Muscle of leg (tissue), 16 donors: Measurements from ENCODE around the gene RAB9A. TPM values are rescaled to one million over a fixed set of nuclear protein-coding genes. Genes with fewer than 3 reads are reported as not detected.
"Not testable (repeated sequence)": the region's sequence is repeated elsewhere in the genome, so short reads cannot be mapped to it uniquely, and the experiment has no call there.

Experiments used
- DNase-seq: peaks from one replicate; pipeline ENCODE4 v3.0.0; 2013
- H3K27ac ChIP-seq: one replicate; pipeline ENCODE4 v1.5.1; 2013; ENCODE audit warnings: mild to moderate bottlenecking, low read length, control low read depth
- H3K27me3 ChIP-seq: one replicate; pipeline ENCODE4 v1.6.1; 2013; ENCODE audit warnings: low read length; ENCODE audit not compliant: control insufficient read depth, insufficient read depth
- H3K36me3 ChIP-seq: one replicate; pipeline ENCODE4 v1.6.1; 2013; ENCODE audit warnings: low read length; ENCODE audit not compliant: control insufficient read depth, insufficient read depth
- H3K4me1 ChIP-seq: one replicate; pipeline ENCODE4 v1.6.1; 2013; ENCODE audit warnings: low read length; ENCODE audit not compliant: control insufficient read depth, insufficient read depth
- H3K4me3 ChIP-seq: one replicate; pipeline ENCODE4 v1.5.1; 2013; ENCODE audit warnings: low read length, control low read depth
- H3K9me3 ChIP-seq: replicated peaks from 2 replicates; pipeline ENCODE4 v1.6.1; 2013; ENCODE audit warnings: low read depth, low read length; ENCODE audit not compliant: control insufficient read depth
- WGBS: methylation state at CpG from one replicate; pipeline ENCODE4 v1.1.5; 2013; ENCODE audit warnings: missing lambda C conversion rate; ENCODE audit not compliant: insufficient coverage; 5-methylcytosine and 5-hydroxymethylcytosine counted together
- long read RNA-seq, 11 donors: transcript quantifications; one replicate each; lab custom pipeline, GENCODE V29; 2026
- polyA plus RNA-seq, 8 donors: library from polyadenylated mRNA; unstranded; fragments of 120-200 nt; gene quantifications; one replicate each; pipeline versions ENCODE4 v1.2.1 to v1.2.3, GENCODE V29; 2013; ENCODE audit warnings: inconsistent platforms in 1 of 8, low replicate concordance in 1 of 8; ENCODE audit not compliant: insufficient read length in 8 of 8, insufficient read depth in 1 of 8
- total RNA-seq: library from RNA; stranded (reverse); fragments of 120-200 nt; gene quantifications from one replicate; pipeline ENCODE4 v1.2.4, GENCODE V29; 2013

RAB9A gene
- total RNA-seq: 21.5 TPM
- polyA plus RNA-seq: 10 to 100 TPM; 14.0 to 24.2 (median 19.2) TPM
- long read RNA-seq, donor 1, transcript RAB9A-202 (3 exons, 2,039 nt): major isoform, 5 of 5 reads
- long read RNA-seq, donor 1, partial matches to known transcripts: 0 of 5 reads
- long read RNA-seq, donor 1, other reads (novel, unspliced or antisense): 0 of 5 reads
- long read RNA-seq, donor 2, partial matches to known transcripts: 0 of 2 reads
- long read RNA-seq, donor 2, other reads (novel, unspliced or antisense): 0 of 2 reads
- long read RNA-seq, donor 3, transcript RAB9A-202 (3 exons, 2,039 nt): major isoform, 9 of 13 reads
- long read RNA-seq, donor 3, partial matches to known transcripts: 0 of 13 reads
- long read RNA-seq, donor 3, other reads (novel, unspliced or antisense): 0 of 13 reads
- long read RNA-seq, donor 4, partial matches to known transcripts: 0 of 4 reads
- long read RNA-seq, donor 4, other reads (novel, unspliced or antisense): 0 of 4 reads
- long read RNA-seq, donor 5, transcript RAB9A-202 (3 exons, 2,039 nt): major isoform, 15 of 26 reads
- long read RNA-seq, donor 5, transcript RAB9A-203 (2 exons, 737 nt): minor isoform, 11 of 26 reads
- long read RNA-seq, donor 5, partial matches to known transcripts: 0 of 26 reads
- long read RNA-seq, donor 5, other reads (novel, unspliced or antisense): 0 of 26 reads
- long read RNA-seq, donor 6, transcript RAB9A-203 (2 exons, 737 nt): minor isoform, 5 of 25 reads
- long read RNA-seq, donor 6, transcript RAB9A-202 (3 exons, 2,039 nt): major isoform, 20 of 25 reads
- long read RNA-seq, donor 6, partial matches to known transcripts: 0 of 25 reads
- long read RNA-seq, donor 6, other reads (novel, unspliced or antisense): 0 of 25 reads
- long read RNA-seq, donor 7, transcript RAB9A-202 (3 exons, 2,039 nt): major isoform, 9 of 10 reads
- long read RNA-seq, donor 7, partial matches to known transcripts: 0 of 10 reads
- long read RNA-seq, donor 7, other reads (novel, unspliced or antisense): 0 of 10 reads
- long read RNA-seq, donor 8, transcript RAB9A-202 (3 exons, 2,039 nt): major isoform, 6 of 11 reads
- long read RNA-seq, donor 8, transcript RAB9A-203 (2 exons, 737 nt): minor isoform, 5 of 11 reads
- long read RNA-seq, donor 8, partial matches to known transcripts: 0 of 11 reads
- long read RNA-seq, donor 8, other reads (novel, unspliced or antisense): 0 of 11 reads
- long read RNA-seq, donor 9, transcript RAB9A-202 (3 exons, 2,039 nt): major isoform, 9 of 11 reads
- long read RNA-seq, donor 9, partial matches to known transcripts: 0 of 11 reads
- long read RNA-seq, donor 9, other reads (novel, unspliced or antisense): 0 of 11 reads
- long read RNA-seq, donor 10, transcript RAB9A-202 (3 exons, 2,039 nt): major isoform, 14 of 18 reads
- long read RNA-seq, donor 10, partial matches to known transcripts: 0 of 18 reads
- long read RNA-seq, donor 10, other reads (novel, unspliced or antisense): 0 of 18 reads
- long read RNA-seq, donor 11, transcript RAB9A-202 (3 exons, 2,039 nt): major isoform, 10 of 13 reads
- long read RNA-seq, donor 11, partial matches to known transcripts: 0 of 13 reads
- long read RNA-seq, donor 11, other reads (novel, unspliced or antisense): 0 of 13 reads

DNA sequence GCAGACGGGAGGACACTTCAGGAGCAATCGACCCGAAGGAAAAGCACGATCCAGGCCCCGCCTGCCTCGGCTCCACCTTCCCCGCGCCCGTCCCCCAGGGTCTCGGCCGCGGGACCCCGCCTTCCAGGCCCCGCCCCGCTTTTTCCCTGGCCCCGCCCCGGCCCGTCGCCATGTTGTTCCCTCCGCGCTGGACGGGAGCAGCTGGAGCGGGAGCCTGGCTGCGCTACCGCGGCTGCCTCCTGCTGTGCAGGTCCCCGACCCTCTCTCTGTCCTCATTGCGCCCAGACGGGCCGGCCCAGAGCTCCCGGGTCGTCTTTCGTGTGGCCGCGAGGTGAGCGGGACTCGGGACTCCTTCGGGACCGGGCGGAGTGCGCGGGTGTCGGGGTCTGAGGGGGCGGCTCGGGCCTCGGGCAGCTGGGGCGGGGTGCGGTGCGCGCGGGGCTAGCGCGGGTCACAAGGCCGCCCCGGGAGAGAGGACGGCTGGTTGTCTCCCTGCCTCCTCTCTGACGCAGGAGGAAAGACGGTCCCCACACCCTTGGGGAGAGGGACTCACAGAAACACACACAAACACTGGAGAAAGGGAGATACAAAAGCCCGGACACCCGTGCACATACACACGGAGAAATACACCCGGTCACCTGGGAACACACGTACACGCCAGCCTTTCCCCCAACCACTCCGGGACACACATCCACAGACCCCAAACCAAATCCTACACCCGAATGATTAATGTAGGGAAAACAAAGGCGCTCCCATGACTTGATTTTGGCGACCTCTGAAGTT is at the start of gene RAB9A:
TSS of gene RAB9A (plus strand) at position 171 of the 783 bp plus-strand sequence. CDS start 19,619 bp downstream, outside the sequence.
- H3K36me3 ChIP-seq: no peaks in the 10 kb centered on the region
- peak within 1 kb of the TSS; percentile 93 for H3K27ac ChIP-seq
- under 1% methylated on average over 61 of the region's 68 CpGs for WGBS
- no peaks in the 10 kb centered on the region for H3K9me3 ChIP-seq
- H3K4me3 ChIP-seq: peak within 1 kb of the TSS; percentile 75
- peaks cover 4% of the 10 kb centered on the region for H3K4me1 ChIP-seq
- peaks cover 38% of the 10 kb centered on the region for H3K27me3 ChIP-seq
- peak; percentile 92 for DNase-seq

DNA sequence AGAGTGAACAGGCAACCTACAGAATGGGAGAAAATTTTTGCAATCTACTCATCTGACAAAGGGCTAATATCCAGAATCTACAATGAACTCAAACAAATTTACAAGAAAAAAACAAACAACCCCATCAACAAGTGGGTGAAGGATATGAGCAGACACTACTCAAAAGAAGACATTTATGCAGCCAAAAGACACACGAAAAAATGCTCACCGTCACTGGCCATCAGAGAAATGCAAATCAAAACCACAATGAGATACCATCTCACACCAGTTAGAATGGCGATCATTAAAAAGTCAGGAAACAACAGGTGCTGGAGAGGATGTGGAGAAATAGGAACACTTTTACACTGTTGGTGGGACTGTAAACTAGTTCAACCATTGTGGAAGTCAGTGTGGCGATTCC is 47.2 kb upstream of the RAB9A start:
- DNase-seq, H3K9me3 ChIP-seq, H3K4me3 ChIP-seq, H3K36me3 ChIP-seq, H3K4me1 ChIP-seq, H3K27ac ChIP-seq: not testable (repeated sequence)
- no CpG with 5 or more reads among the region's 4 CpGs for WGBS
- H3K27me3 ChIP-seq: peaks cover 35% of the 10 kb centered on the region

DNA sequence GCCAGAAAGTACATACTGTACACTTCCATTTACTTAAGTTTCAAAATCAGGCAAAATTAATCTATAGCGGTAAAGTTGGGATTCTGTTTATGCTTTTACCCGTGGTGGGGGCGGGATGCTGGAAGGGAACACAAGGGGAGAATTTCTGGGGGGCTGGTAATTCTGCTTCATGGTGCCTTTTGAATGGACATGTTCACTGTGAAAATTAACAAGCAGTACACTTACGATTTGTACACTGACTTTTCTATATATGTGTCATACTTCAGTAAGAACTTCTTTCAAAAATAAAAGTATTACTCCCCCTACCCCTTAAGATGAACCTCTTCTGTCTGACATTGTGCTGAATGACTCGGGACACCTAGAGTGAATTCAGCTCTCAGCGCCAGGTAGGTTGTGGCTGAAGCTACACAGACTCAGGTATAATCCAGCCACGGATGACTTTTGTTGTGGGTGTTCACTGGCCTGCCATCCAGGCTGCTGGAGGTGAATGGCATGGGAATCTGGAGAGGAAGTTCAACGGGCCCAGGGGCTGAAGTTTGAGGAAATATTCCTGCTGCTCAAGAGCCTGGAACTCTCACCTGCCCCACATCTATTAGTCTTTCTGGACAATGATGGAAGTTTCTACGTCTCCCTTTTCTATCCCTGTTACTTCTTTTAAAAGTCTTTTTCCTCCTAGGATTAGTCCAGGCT is 43.3 kb upstream of the RAB9A start:
- no peak overlapping the region for H3K27ac ChIP-seq
- no peaks in the 10 kb centered on the region for H3K9me3 ChIP-seq
- DNase-seq: no peak
- H3K27me3 ChIP-seq: peaks cover 33% of the 10 kb centered on the region
- H3K36me3 ChIP-seq: no peaks in the 10 kb centered on the region
- H3K4me1 ChIP-seq: peaks cover 13% of the 10 kb centered on the region
- 49% methylated on average over 4 of the region's 9 CpGs for WGBS
- H3K4me3 ChIP-seq: no peak overlapping the region

GRCh38 chrX:13646154-13646549 is 42.8 kb upstream of the RAB9A start:
- Histone ChIP-seq H3K27ac (no peak overlapping the region), H3K4me1 (peaks cover 13% of the 10 kb centered on the region), H3K36me3 (no peaks in the 10 kb centered on the region), H3K9me3 (no peaks in the 10 kb centered on the region), H3K4me3 (no peak overlapping the region), H3K27me3 (peaks cover 30% of the 10 kb centered on the region)
- 6% methylated on average over 2 of the region's 3 CpGs for WGBS
- DNase-seq: peak; percentile 86

DNA sequence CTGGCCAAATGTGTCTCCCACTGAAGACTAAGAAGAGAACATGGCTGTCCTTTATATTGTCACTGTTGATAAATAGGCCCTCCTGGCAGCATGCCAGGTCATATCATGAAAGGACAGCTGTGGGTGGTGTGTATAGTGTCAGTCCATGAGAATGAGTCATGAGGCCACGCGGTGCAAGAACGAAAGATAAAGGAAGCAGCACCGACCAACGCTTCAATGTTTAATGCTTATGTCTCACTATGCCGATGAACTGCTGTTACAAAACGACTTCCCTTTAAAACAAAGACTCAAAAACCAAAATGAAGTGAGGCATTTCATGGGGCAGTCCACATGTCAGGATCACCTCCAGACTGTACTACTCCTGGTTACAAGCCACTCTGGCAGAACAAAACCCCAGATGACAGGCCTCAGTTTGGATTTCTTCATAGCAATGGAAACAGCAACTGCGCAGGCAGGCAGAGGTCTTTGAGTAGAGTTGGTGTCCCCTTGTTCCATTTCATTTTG is 41.2 kb upstream of the RAB9A start:
- H3K4me1 ChIP-seq: peaks cover 19% of the 10 kb centered on the region
- H3K27ac ChIP-seq: peak overlapping the region; percentile 22
- peak; percentile 74 for DNase-seq
- WGBS: 64% methylated on average over 7 of the region's 8 CpGs
- no peak overlapping the region for H3K4me3 ChIP-seq
- H3K36me3 ChIP-seq: no peaks in the 10 kb centered on the region
- peaks cover 31% of the 10 kb centered on the region for H3K27me3 ChIP-seq
- H3K9me3 ChIP-seq: no peaks in the 10 kb centered on the region

GRCh38 chrX:13648336-13648735 is 40.6 kb upstream of the RAB9A start:
- DNase-seq, H3K9me3 ChIP-seq, H3K4me3 ChIP-seq, H3K36me3 ChIP-seq: not testable (repeated sequence)
- Histone ChIP-seq H3K4me1 (peaks cover 19% of the 10 kb centered on the region), H3K27me3 (peaks cover 33% of the 10 kb centered on the region), H3K27ac (peak overlapping the region; percentile 38)
- WGBS: no CpG with 5 or more reads among the region's 2 CpGs

GRCh38 chrX:13649838-13650237 is 39.1 kb upstream of the RAB9A start:
- DNase-seq: peak; percentile 89

GRCh38 chrX:13650318-13650717 is 38.6 kb upstream of the RAB9A start:
- peaks cover 38% of the 10 kb centered on the region for H3K27me3 ChIP-seq
- H3K9me3 ChIP-seq: no peaks in the 10 kb centered on the region
- H3K4me1 ChIP-seq: peaks cover 19% of the 10 kb centered on the region
- no peak for DNase-seq
- H3K27ac ChIP-seq: peak overlapping the region; percentile 82
- no peaks in the 10 kb centered on the region for H3K36me3 ChIP-seq
- WGBS: no CpG with 5 or more reads among the region's 1 CpG
- H3K4me3 ChIP-seq: no peak overlapping the region

More at GRCh38 chrX:13649838-13650237, 39.1 kb upstream of the RAB9A start:
- WGBS: no CpG with 5 or more reads among the region's 5 CpGs
- Histone ChIP-seq H3K9me3 (no peaks in the 10 kb centered on the region), H3K27me3 (peaks cover 39% of the 10 kb centered on the region), H3K27ac (peak overlapping the region; percentile 82), H3K36me3 (no peaks in the 10 kb centered on the region), H3K4me3 (no peak overlapping the region), H3K4me1 (peaks cover 19% of the 10 kb centered on the region)
